IMR-90 (cell line): Measurements from ENCODE around the gene SPC25. TPM values are rescaled to one million over a fixed set of nuclear protein-coding genes. Genes with fewer than 3 reads are reported as not detected.
A peak's percentile ranks its signal among the peaks of the same experiment; 100 is the strongest.

Experiments
- ATAC-seq: fragments of 200-7000 bp; cut with Tn5 transposase; 2 replicates; pipeline ENCODE4 v1.9.1; 2020; ENCODE audit warnings: low read depth, mild to moderate bottlenecking, moderate library complexity
- BruUV-seq: library from RNA; stranded (reverse); fragments of 400-500 nt; replicated peaks from 2 replicates; lab custom pipeline; 2021; lab: Mats Ljungman, UMichigan
- CTCF ChIA-PET: fragments of 300-600 bp; formaldehyde crosslinking; extraction: SDS; loops from one replicate; lab custom pipeline; 2021; ENCODE audit warnings: antibody characterized with exemption; lab: Yijun Ruan, JAX
- POLR2A ChIA-PET: fragments of 300-600 bp; sonication (Branson Sonifier 250); formaldehyde crosslinking; loops from one replicate; lab custom pipeline; 2022; ENCODE audit warnings: antibody characterized with exemption; ENCODE audit not compliant: unreplicated experiment; lab: Charles Lee
- DNase-seq: peaks from one replicate; pipeline ENCODE4 v3.0.0; 2013
- H2AFZ ChIP-seq: replicated peaks from 2 replicates; pipeline ENCODE3; 2013; ENCODE audit warnings: low read length, mild to moderate bottlenecking; ENCODE audit not compliant: poor library complexity
- H2AK5ac ChIP-seq: 2 replicates; pipeline ENCODE4 v1.6.1; 2013; ENCODE audit warnings: low read depth, low read length, inconsistent platforms
- H2AK9ac ChIP-seq: replicated peaks from 2 replicates; pipeline ENCODE3; 2013; ENCODE audit warnings: mild to moderate bottlenecking, low read depth, low read length, moderate library complexity; ENCODE audit not compliant: poor library complexity
- H2BK120ac ChIP-seq: 2 replicates; pipeline ENCODE4 v1.6.1; 2013; ENCODE audit warnings: low read depth, low read length, inconsistent platforms
- H2BK15ac ChIP-seq: 3 replicates; pipeline ENCODE4 v1.6.1; 2013; ENCODE audit warnings: low read depth, low read length, inconsistent platforms
- H2BK20ac ChIP-seq: 2 replicates; pipeline ENCODE4 v1.6.1; 2013; ENCODE audit warnings: low read depth, mild to moderate bottlenecking, inconsistent platforms, low read length, moderate library complexity
- H2BK5ac ChIP-seq: 2 replicates; pipeline ENCODE4 v1.6.1; 2013; ENCODE audit warnings: mild to moderate bottlenecking, low read depth, low read length, inconsistent platforms; ENCODE audit not compliant: poor library complexity, severe bottlenecking
- H3K14ac ChIP-seq: replicated peaks from 2 replicates; pipeline ENCODE4 v1.6.1; 2013; ENCODE audit warnings: low read depth, low read length, inconsistent platforms
- H3K18ac ChIP-seq: 2 replicates; pipeline ENCODE4 v1.6.1; 2013; ENCODE audit warnings: low read depth, low read length, control low read depth
- H3K23ac ChIP-seq: 2 replicates; pipeline ENCODE4 v1.6.1; 2013; ENCODE audit warnings: low read depth, low read length, inconsistent platforms
- H3K27ac ChIP-seq: 2 replicates; pipeline ENCODE4 v1.5.1; 2013; ENCODE audit warnings: mild to moderate bottlenecking, control low read depth, low read length; ENCODE audit not compliant: insufficient read depth
- H3K27me3 ChIP-seq: 2 replicates; pipeline ENCODE4 v1.6.1; 2013; ENCODE audit warnings: low read length; ENCODE audit not compliant: control insufficient read depth, insufficient read depth
- H3K36me3 ChIP-seq: 2 replicates; pipeline ENCODE4 v1.6.1; 2013; ENCODE audit warnings: low read length, mixed read lengths; ENCODE audit not compliant: control insufficient read depth, insufficient read depth
- H3K4ac ChIP-seq: 2 replicates; pipeline ENCODE4 v1.6.1; 2013; ENCODE audit warnings: low read depth, low read length, inconsistent platforms
- H3K4me1 ChIP-seq: 2 replicates; pipeline ENCODE4 v1.6.1; 2013; ENCODE audit warnings: low read length, mixed read lengths; ENCODE audit not compliant: control insufficient read depth, insufficient read depth
- H3K4me2 ChIP-seq: 2 replicates; pipeline ENCODE4 v1.6.1; 2013; ENCODE audit warnings: low read depth, mild to moderate bottlenecking, control low read depth, low read length, moderate library complexity
- H3K4me3 ChIP-seq: 2 replicates; pipeline ENCODE4 v1.5.1; 2013; ENCODE audit warnings: low read depth, mild to moderate bottlenecking, control low read depth, low read length, moderate library complexity; ENCODE audit not compliant: insufficient read depth
- H3K56ac ChIP-seq: 2 replicates; pipeline ENCODE4 v1.6.1; 2013; ENCODE audit warnings: low read length, inconsistent platforms; ENCODE audit not compliant: insufficient read depth; ENCODE audit errors: extremely low read depth
- H3K79me1 ChIP-seq, 2 experiments: 2 replicates each; pipeline ENCODE4 v1.6.1; 2013; ENCODE audit warnings: low read length in 2 of 2, inconsistent platforms in 1 of 2, low read depth in 1 of 2
- H3K9ac ChIP-seq: 2 replicates; pipeline ENCODE4 v1.6.1; 2013; ENCODE audit warnings: low read depth, low read length, control low read depth
- H3K9me1 ChIP-seq: 2 replicates; pipeline ENCODE4 v1.6.1; 2013; ENCODE audit warnings: low read length, inconsistent platforms; ENCODE audit not compliant: insufficient read depth
- H3K9me3 ChIP-seq: 2 replicates; pipeline ENCODE4 v1.6.1; 2013; ENCODE audit warnings: low read length; ENCODE audit not compliant: control insufficient read depth, insufficient read depth
- H4K20me1 ChIP-seq: 2 replicates; pipeline ENCODE4 v1.6.1; 2013; ENCODE audit warnings: low read length, inconsistent platforms; ENCODE audit not compliant: insufficient read depth
- H4K5ac ChIP-seq: 2 replicates; pipeline ENCODE4 v1.6.1; 2013; ENCODE audit warnings: mild to moderate bottlenecking, low read depth, low read length, control low read depth
- H4K8ac ChIP-seq, 2 experiments: 2 replicates each; pipeline ENCODE4 v1.6.1; 2013; ENCODE audit warnings: low read depth in 2 of 2, low read length in 2 of 2, control low read depth in 1 of 2, inconsistent platforms in 1 of 2
- H4K91ac ChIP-seq: 2 replicates; pipeline ENCODE4 v1.6.1; 2013; ENCODE audit warnings: low read depth, low read length, inconsistent platforms; ENCODE audit not compliant: insufficient read depth
- BHLHE40 ChIP-seq: fragments of 150-350 bp; IDR thresholded peaks from 2 replicates; pipeline ENCODE4 v1.6.1; 2016; ENCODE audit warnings: mild to moderate bottlenecking, low read depth, low read length
- CEBPB ChIP-seq: IDR thresholded peaks from 2 replicates; pipeline ENCODE4 v1.6.1; 2012; ENCODE audit warnings: low read depth, low read length, improper control_type of control experiment
- CHD1 ChIP-seq: IDR thresholded peaks from 2 replicates; pipeline ENCODE4 v1.6.1; 2012; ENCODE audit warnings: low read depth, low read length, improper control_type of control experiment
- CTCF ChIP-seq: conservative IDR thresholded peaks from 2 replicates; pipeline ENCODE4 v1.5.1; 2012; ENCODE audit warnings: mild to moderate bottlenecking, low read depth, low read length, improper control_type of control experiment
- ELK1 ChIP-seq: fragments of 150-350 bp; IDR thresholded peaks from 2 replicates; pipeline ENCODE4 v1.6.1; 2016; ENCODE audit warnings: low read depth, mild to moderate bottlenecking, low read length, moderate library complexity, borderline replicate concordance
- FOS ChIP-seq: fragments of 150-350 bp; IDR thresholded peaks from 2 replicates; pipeline ENCODE4 v1.6.1; 2016; ENCODE audit warnings: low read depth, low read length
- MAFK ChIP-seq: IDR thresholded peaks from 2 replicates; pipeline ENCODE4 v1.6.1; 2012; ENCODE audit warnings: low read depth, low read length, improper control_type of control experiment
- MAZ ChIP-seq: IDR thresholded peaks from 2 replicates; pipeline ENCODE4 v1.6.1; 2012; ENCODE audit warnings: low read depth, mild to moderate bottlenecking, low read length, improper control_type of control experiment, moderate library complexity, borderline replicate concordance
- MXI1 ChIP-seq: IDR thresholded peaks from 2 replicates; pipeline ENCODE4 v1.6.1; 2012; ENCODE audit warnings: low read depth, mild to moderate bottlenecking, low read length, moderate library complexity, borderline replicate concordance
- NFE2L2 ChIP-seq: fragments of 150-350 bp; IDR thresholded peaks from 2 replicates; pipeline ENCODE4 v1.6.1; 2016; ENCODE audit warnings: low read depth, mild to moderate bottlenecking, low read length
- POLR2A ChIP-seq: IDR thresholded peaks from 2 replicates; pipeline ENCODE4 v1.6.1; 2012; ENCODE audit warnings: mild to moderate bottlenecking, low read depth, low read length
- RAD21 ChIP-seq: IDR thresholded peaks from 2 replicates; pipeline ENCODE4 v1.6.1; 2012; ENCODE audit warnings: low read length, improper control_type of control experiment
- RCOR1 ChIP-seq: IDR thresholded peaks from 2 replicates; pipeline ENCODE4 v1.6.1; 2012; ENCODE audit warnings: mild to moderate bottlenecking, low read length, improper control_type of control experiment; ENCODE audit not compliant: insufficient replicate concordance
- RFX5 ChIP-seq: IDR thresholded peaks from 2 replicates; pipeline ENCODE4 v1.8.0; 2012; ENCODE audit warnings: low read depth, mild to moderate bottlenecking, low read length, moderate library complexity
- SMC3 ChIP-seq: fragments of 150-350 bp; IDR thresholded peaks from 2 replicates; pipeline ENCODE4 v1.6.1; 2016; ENCODE audit warnings: low read depth, mild to moderate bottlenecking, antibody characterized with exemption, low read length, moderate library complexity
- dilution Hi-C: fragments of 300-500 bp; cut with HindIII; formaldehyde crosslinking; loops from one replicate; pipeline ENCODE4 v1.14.3; 2018; ENCODE audit warnings: low sequenced_read_pairs; ENCODE audit not compliant: unreplicated experiment
- in situ Hi-C: fragments of 300-500 bp; cut with MboI; formaldehyde crosslinking; loops from 3 replicates; pipeline ENCODE4 v1.14.3; 2019; ENCODE audit warnings: low sequenced_read_pairs, inconsistent platforms, mixed read lengths
- intact Hi-C: fragments of 100-400 bp; cut with micrococcal nuclease; formaldehyde crosslinking; loops from 2 replicates; pipeline ENCODE4 v1.10.0; 2022
- polyA plus RNA-seq, 3 experiments: library from polyadenylated mRNA; depleted of rRNA; stranded (reverse); fragments of >200 nt; gene quantifications; 2 replicates each; pipeline ENCODE4 v1.2.3, GENCODE V29; 2012; ENCODE audit warnings: low replicate concordance in 1 of 3
- total RNA-seq: library from RNA; depleted of rRNA; stranded (reverse); fragments of >200 nt; gene quantifications from 2 replicates; pipeline ENCODE4 v1.2.3, GENCODE V29; 2012
- TF ChIP-seq, protein P1 (sequence below): fragments of 150-350 bp; IDR thresholded peaks from 2 replicates; pipeline ENCODE4 v1.6.1; 2017; ENCODE audit warnings: mild to moderate bottlenecking, antibody characterized with exemption, low read length, low read depth

The SPC25 gene
- total and polyA plus RNA-seq, 2 of the 4 experiments (the other 2 are of a cell fraction): 2.0 to 7.1 TPM

- H4K8ac ChIP-seq: no peak overlapping the region
- no peak overlapping the region for H3K23ac ChIP-seq
- H4K5ac ChIP-seq: no peak overlapping the region
- no peak overlapping the region for H3K9ac ChIP-seq
- no peaks in the 10 kb centered on the region for H4K20me1 ChIP-seq
- intact Hi-C loops: no loop called here
- H3K4me2 ChIP-seq: no peak overlapping the region
- H3K27ac ChIP-seq: no peak overlapping the region
- H2BK120ac ChIP-seq: no peak overlapping the region
- no peaks in the 10 kb centered on the region for H3K36me3 ChIP-seq
- H4K91ac ChIP-seq: no peak overlapping the region
- ATAC-seq (no peak), DNase-seq (peak; percentile 13)
- H2AFZ ChIP-seq: no peak overlapping the region
- H3K14ac ChIP-seq: no peak overlapping the region
- H3K79me1 ChIP-seq: no peaks in the 10 kb centered on the region
- no peak overlapping the region for H3K56ac ChIP-seq
- H3K4me3 ChIP-seq: no peak overlapping the region
- no peak overlapping the region for H3K4ac ChIP-seq
- dilution Hi-C loops: no loop called here
- no peaks in the 10 kb centered on the region for H3K9me1 ChIP-seq
- no peaks in the 10 kb centered on the region for H3K4me1 ChIP-seq
- no TSS peak for BruUV-seq
- H2AK9ac ChIP-seq: no peak overlapping the region
- H2BK5ac ChIP-seq: no peak overlapping the region
- in situ Hi-C loops: loop anchor here (25.0 kb wide), 1 partner anchor 758 kb away; no protein-coding TSS in a partner anchor
- H3K18ac ChIP-seq: no peak overlapping the region
- H2AK5ac ChIP-seq: no peak overlapping the region
- no peak overlapping the region for H2BK20ac ChIP-seq
- H3K9me3 ChIP-seq: no peaks in the 10 kb centered on the region
- H3K27me3 ChIP-seq: peaks cover 5% of the 10 kb centered on the region; the same call in 1 of the 2 replicates
- TF ChIP-seq BHLHE40 (no peak), RAD21 (no peak), MXI1 (no peak), CHD1 (no peak), NFE2L2 (no peak), MAFK (no peak), SMC3 (no peak), MAZ (no peak), CTCF (no peak), POLR2A (no peak), FOS (no peak), RFX5 (no peak), CEBPB (no peak), RCOR1 (no peak), ELK1 (no peak)
- TF ChIP-seq, protein P1, sequence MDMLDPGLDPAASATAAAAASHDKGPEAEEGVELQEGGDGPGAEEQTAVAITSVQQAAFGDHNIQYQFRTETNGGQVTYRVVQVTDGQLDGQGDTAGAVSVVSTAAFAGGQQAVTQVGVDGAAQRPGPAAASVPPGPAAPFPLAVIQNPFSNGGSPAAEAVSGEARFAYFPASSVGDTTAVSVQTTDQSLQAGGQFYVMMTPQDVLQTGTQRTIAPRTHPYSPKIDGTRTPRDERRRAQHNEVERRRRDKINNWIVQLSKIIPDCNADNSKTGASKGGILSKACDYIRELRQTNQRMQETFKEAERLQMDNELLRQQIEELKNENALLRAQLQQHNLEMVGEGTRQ: no peak
- POLR2A ChIA-PET: no interaction called here
- CTCF ChIA-PET: no interaction called here
- H2BK15ac ChIP-seq: no peak overlapping the region
Observed at GRCh38 chr2:168895771-168896170, 5.5 kb upstream of the SPC25 start.
